CD14-positive monocyte (primary cell): ENCODE results near the gene UCHL5. TPM values are rescaled to one million over a fixed set of nuclear protein-coding genes. Genes with fewer than 3 reads are reported as not detected.

ENCODE experiments used
- DNase-seq, 3 donors: peaks; one replicate each; pipeline ENCODE4 v3.0.0-alpha.2; 2011 to 2022
- H2AFZ ChIP-seq: 2 replicates; pipeline ENCODE4 v1.6.0; 2012; ENCODE audit warnings: mild to moderate bottlenecking, low read depth, low read length, inconsistent platforms; ENCODE audit not compliant: insufficient read depth, poor library complexity, severe bottlenecking
- H3K27ac ChIP-seq, 2 donors: 1 replicate in 1 of 2; 2 replicates in 1 of 2; pipeline ENCODE4 v1.5.1; 2012 to 2013; ENCODE audit warnings: low read length in 2 of 2, control low read depth in 1 of 2, inconsistent platforms in 1 of 2, low read depth in 1 of 2, mild to moderate bottlenecking in 1 of 2
- H3K27me3 ChIP-seq, 2 donors: one replicate each; pipeline versions ENCODE4 v1.6.0 to v1.6.1; 2011 to 2013; ENCODE audit warnings: low read length in 2 of 2; ENCODE audit not compliant: control insufficient read depth in 2 of 2, insufficient read depth in 2 of 2
- H3K36me3 ChIP-seq, 2 donors: replicated peaks in 1 of 2; 1 replicate in 1 of 2; 2 replicates in 1 of 2; pipeline versions ENCODE4 v1.5.1 to v1.6.1; 2012 to 2013; ENCODE audit warnings: low read length in 2 of 2, control low read depth in 1 of 2, inconsistent platforms in 1 of 2, mild to moderate bottlenecking in 1 of 2; ENCODE audit not compliant: insufficient read depth in 2 of 2, control insufficient read depth in 1 of 2
- H3K4me1 ChIP-seq, 2 donors: 1 replicate in 1 of 2; 2 replicates in 1 of 2; pipeline versions ENCODE4 v1.5.1 to v1.6.1; 2012 to 2013; ENCODE audit warnings: low read length in 2 of 2, control low read depth in 1 of 2, inconsistent platforms in 1 of 2, mild to moderate bottlenecking in 1 of 2, moderate library complexity in 1 of 2; ENCODE audit not compliant: insufficient read depth in 2 of 2, control insufficient read depth in 1 of 2
- H3K4me2 ChIP-seq: replicated peaks from 2 replicates; pipeline ENCODE3; 2012; ENCODE audit warnings: low read length, moderate library complexity, mild to moderate bottlenecking; ENCODE audit not compliant: poor library complexity, severe bottlenecking; ENCODE audit errors: extremely low read depth
- H3K4me3 ChIP-seq, 3 experiments: fragments of 200-600 bp in 1 of 3; sonication (generic) in 1 of 3; replicated peaks in 1 of 3; 1 replicate in 2 of 3; 2 replicates in 1 of 3; pipeline ENCODE4 v1.5.1; 2011 to 2013; ENCODE audit warnings: low read length in 3 of 3, mild to moderate bottlenecking in 3 of 3, control low read depth in 2 of 3, low read depth in 2 of 3, inconsistent platforms in 1 of 3, moderate library complexity in 1 of 3
- H3K79me2 ChIP-seq: 2 replicates; pipeline ENCODE4 v1.6.0; 2012; ENCODE audit warnings: mild to moderate bottlenecking, control low read depth, inconsistent platforms, low read length, moderate library complexity; ENCODE audit not compliant: insufficient read depth
- H3K9ac ChIP-seq: 2 replicates; pipeline ENCODE4 v1.6.0; 2017; ENCODE audit warnings: low read length, mild to moderate bottlenecking; ENCODE audit not compliant: insufficient read depth, poor library complexity, severe bottlenecking
- H3K9me3 ChIP-seq, 2 donors: replicated peaks in 1 of 2; 1 replicate in 1 of 2; 2 replicates in 1 of 2; pipeline versions ENCODE4 v1.5.1 to v1.6.1; 2012 to 2013; ENCODE audit warnings: low read length in 2 of 2, control low read depth in 1 of 2; ENCODE audit not compliant: control insufficient read depth in 1 of 2, insufficient read depth in 1 of 2
- H4K20me1 ChIP-seq: 2 replicates; pipeline ENCODE4 v1.6.0; 2012; ENCODE audit warnings: mild to moderate bottlenecking, low read length, control low read depth, moderate library complexity; ENCODE audit not compliant: insufficient read depth
- H3K27ac Mint-ChIP-seq, 7 donors: one replicate each; pipeline ENCODE4 v1.8.0; 2020; ENCODE audit warnings: mild to moderate bottlenecking in 7 of 7, mixed read lengths in 7 of 7, moderate library complexity in 6 of 7, inconsistent platforms in 2 of 7
- H3K27me3 Mint-ChIP-seq, 3 donors: one replicate each; pipeline ENCODE4 v1.8.0; 2021 to 2022; ENCODE audit warnings: low read depth in 3 of 3, mild to moderate bottlenecking in 3 of 3, mixed read lengths in 3 of 3, moderate library complexity in 3 of 3, inconsistent platforms in 1 of 3
- H3K36me3 Mint-ChIP-seq, 2 donors: one replicate each; pipeline ENCODE4 v1.8.0; 2020; ENCODE audit warnings: mixed read lengths in 2 of 2, inconsistent platforms in 1 of 2, mild to moderate bottlenecking in 1 of 2
- H3K4me1 Mint-ChIP-seq: one replicate; pipeline ENCODE4 v1.8.0; 2020; ENCODE audit warnings: mild to moderate bottlenecking, mixed read lengths
- H3K4me3 Mint-ChIP-seq, 2 donors: one replicate each; pipeline ENCODE4 v1.8.0; 2020; ENCODE audit warnings: mild to moderate bottlenecking in 2 of 2, mixed read lengths in 2 of 2, moderate library complexity in 1 of 2
- H3K9me3 Mint-ChIP-seq, 7 donors: one replicate each; pipeline ENCODE4 v1.8.0; 2020 to 2022; ENCODE audit warnings: mixed read lengths in 7 of 7, mild to moderate bottlenecking in 6 of 7, moderate library complexity in 6 of 7, inconsistent platforms in 2 of 7
- WGBS: methylation state at CpG from one replicate; pipeline ENCODE4 v1.1.5; 2013; ENCODE audit warnings: missing lambda C conversion rate; ENCODE audit not compliant: insufficient coverage; 5-methylcytosine and 5-hydroxymethylcytosine counted together
- intact Hi-C, 2 donors: fragments of 100-400 bp; cut with micrococcal nuclease; formaldehyde crosslinking; loops; one replicate each; pipeline versions ENCODE4 v1.15.0 to v1.15.1; 2023
- polyA plus RNA-seq, 3 donors: library from polyadenylated mRNA; depleted of rRNA in 1 of 3; unstranded in 2 of 3; stranded (reverse) in 1 of 3; fragments of 300-500 nt in 2 of 3; fragments of >200 nt in 1 of 3; fragmentation: Illumina TruSeq in 2 of 3; gene quantifications; 1 replicate in 2 of 3; 2 replicates in 1 of 3; pipeline ENCODE4 v1.2.3, GENCODE V29; 2012 to 2021
- TF ChIP-seq, protein P1 (sequence below): fragments of 200-600 bp; IDR thresholded peaks from one replicate; pipeline ENCODE4 v1.8.0; 2022; ENCODE audit warnings: antibody characterized with exemption, mild to moderate bottlenecking

The UCHL5 gene
- polyA plus RNA-seq, 3 donors: 8.6 to 43.0 (median 29.6) TPM

DNA sequence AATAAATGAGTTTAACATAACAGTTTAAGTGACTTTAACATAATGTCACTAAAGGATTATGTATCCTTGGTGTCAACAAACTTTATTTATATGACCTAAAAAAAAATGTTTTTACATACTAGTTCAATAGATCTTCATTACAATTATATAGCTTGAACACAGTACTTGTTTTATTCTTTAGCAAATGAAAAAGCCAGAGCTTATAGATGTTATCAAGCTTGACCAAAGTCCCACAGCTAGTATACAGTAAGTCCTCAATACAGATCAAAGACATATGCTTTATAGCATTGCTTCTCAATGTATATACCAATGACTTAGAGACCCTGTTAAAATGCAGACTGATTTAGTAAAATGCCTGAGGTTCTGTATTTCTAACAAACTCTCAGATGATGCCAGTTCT is 42.4 kb downstream of the UCHL5 start:
- Histone ChIP-seq H3K36me3 (peaks cover 3 to 19% of the 10 kb centered on the region in 2 donors), H3K4me3 (no peak overlapping the region), H3K4me1 (peaks cover 10 to 18% of the 10 kb centered on the region in 2 donors), H3K9ac (no peak overlapping the region), H3K27me3 (no peaks in the 10 kb centered on the region), H3K9me3 (no peaks in the 10 kb centered on the region), H3K27ac (peak overlapping the region in 1 of 2 donors; percentile 16), H3K79me2 (no peaks in the 10 kb centered on the region), H3K4me2 (no peak overlapping the region), H4K20me1 (no peaks in the 10 kb centered on the region), H2AFZ (no peak overlapping the region)
- no peak for DNase-seq
- no peaks in the 10 kb centered on the region for H3K9me3 Mint-ChIP-seq
- H3K27me3 Mint-ChIP-seq: no peaks in the 10 kb centered on the region
- peaks cover 14% of the 10 kb centered on the region for H3K4me1 Mint-ChIP-seq
- intact Hi-C loops: loop anchor here in 1 of 2 donors (5.0 kb wide), 2 partner anchors 64 to 209 kb away; partner anchors contain the start of gene RGS2
- no peak overlapping the region for H3K4me3 Mint-ChIP-seq
- H3K36me3 Mint-ChIP-seq: peaks cover 9 to 11% of the 10 kb centered on the region in 2 donors
- H3K27ac Mint-ChIP-seq: no peak overlapping the region
- TF ChIP-seq, protein P1, sequence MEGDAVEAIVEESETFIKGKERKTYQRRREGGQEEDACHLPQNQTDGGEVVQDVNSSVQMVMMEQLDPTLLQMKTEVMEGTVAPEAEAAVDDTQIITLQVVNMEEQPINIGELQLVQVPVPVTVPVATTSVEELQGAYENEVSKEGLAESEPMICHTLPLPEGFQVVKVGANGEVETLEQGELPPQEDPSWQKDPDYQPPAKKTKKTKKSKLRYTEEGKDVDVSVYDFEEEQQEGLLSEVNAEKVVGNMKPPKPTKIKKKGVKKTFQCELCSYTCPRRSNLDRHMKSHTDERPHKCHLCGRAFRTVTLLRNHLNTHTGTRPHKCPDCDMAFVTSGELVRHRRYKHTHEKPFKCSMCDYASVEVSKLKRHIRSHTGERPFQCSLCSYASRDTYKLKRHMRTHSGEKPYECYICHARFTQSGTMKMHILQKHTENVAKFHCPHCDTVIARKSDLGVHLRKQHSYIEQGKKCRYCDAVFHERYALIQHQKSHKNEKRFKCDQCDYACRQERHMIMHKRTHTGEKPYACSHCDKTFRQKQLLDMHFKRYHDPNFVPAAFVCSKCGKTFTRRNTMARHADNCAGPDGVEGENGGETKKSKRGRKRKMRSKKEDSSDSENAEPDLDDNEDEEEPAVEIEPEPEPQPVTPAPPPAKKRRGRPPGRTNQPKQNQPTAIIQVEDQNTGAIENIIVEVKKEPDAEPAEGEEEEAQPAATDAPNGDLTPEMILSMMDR: no peak

DNA sequence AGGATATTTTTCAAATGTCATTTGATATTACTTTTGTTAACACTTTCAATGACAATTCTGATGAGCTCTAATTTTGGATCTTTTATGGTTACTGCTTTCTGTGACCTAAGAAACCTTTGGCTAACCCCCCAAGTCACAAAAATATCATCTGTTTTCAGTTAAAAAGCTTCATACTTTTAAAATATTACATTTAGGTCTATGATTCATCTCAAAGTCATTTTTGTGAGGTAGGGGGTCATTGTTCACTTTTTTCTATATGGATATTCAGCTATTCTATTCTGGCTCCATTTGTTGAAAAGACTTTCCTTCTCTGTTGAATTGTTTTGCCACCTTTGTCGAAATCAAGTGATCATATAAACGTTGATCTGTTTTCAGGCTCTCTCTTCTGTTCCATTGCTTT is 44.8 kb downstream of the UCHL5 start:
- Mint-ChIP-seq H3K9me3 (peaks cover 0 to 3% (median 0%) of the 10 kb centered on the region in 7 donors), H3K27ac (peak overlapping the region in 1 of 7 donors; percentile 44), H3K27me3 (no peaks in the 10 kb centered on the region), H3K4me1 (peaks cover 25% of the 10 kb centered on the region), H3K4me3 (no peak overlapping the region), H3K36me3 (peaks cover 7% of the 10 kb centered on the region in 2 donors)
- intact Hi-C loops: no loop called here
- no peaks in the 10 kb centered on the region for H4K20me1 ChIP-seq
- DNase-seq: no peak
- H3K9ac ChIP-seq: no peak overlapping the region
- no peak overlapping the region for H2AFZ ChIP-seq
- H3K36me3 ChIP-seq: peaks cover 3 to 4% of the 10 kb centered on the region in 2 donors
- H3K4me1 ChIP-seq: peaks cover 15 to 26% of the 10 kb centered on the region in 2 donors
- TF ChIP-seq, protein P1: no peak
- no peaks in the 10 kb centered on the region for H3K9me3 ChIP-seq
- no peaks in the 10 kb centered on the region for H3K27me3 ChIP-seq
- no CpG with 5 or more reads among the region's 2 CpGs for WGBS
- no peaks in the 10 kb centered on the region for H3K79me2 ChIP-seq
- no peak overlapping the region for H3K4me3 ChIP-seq
- H3K4me2 ChIP-seq: no peak overlapping the region
- no peak overlapping the region for H3K27ac ChIP-seq
